NK-92 (cell line): ENCODE results near the gene KCNJ14.

Experiments
- DNase-seq: peaks from one replicate; lab custom pipeline; 2025; ENCODE audit not compliant: unreplicated experiment; lab: John Stamatoyannopoulos, UW

Gene KCNJ14

DNA sequence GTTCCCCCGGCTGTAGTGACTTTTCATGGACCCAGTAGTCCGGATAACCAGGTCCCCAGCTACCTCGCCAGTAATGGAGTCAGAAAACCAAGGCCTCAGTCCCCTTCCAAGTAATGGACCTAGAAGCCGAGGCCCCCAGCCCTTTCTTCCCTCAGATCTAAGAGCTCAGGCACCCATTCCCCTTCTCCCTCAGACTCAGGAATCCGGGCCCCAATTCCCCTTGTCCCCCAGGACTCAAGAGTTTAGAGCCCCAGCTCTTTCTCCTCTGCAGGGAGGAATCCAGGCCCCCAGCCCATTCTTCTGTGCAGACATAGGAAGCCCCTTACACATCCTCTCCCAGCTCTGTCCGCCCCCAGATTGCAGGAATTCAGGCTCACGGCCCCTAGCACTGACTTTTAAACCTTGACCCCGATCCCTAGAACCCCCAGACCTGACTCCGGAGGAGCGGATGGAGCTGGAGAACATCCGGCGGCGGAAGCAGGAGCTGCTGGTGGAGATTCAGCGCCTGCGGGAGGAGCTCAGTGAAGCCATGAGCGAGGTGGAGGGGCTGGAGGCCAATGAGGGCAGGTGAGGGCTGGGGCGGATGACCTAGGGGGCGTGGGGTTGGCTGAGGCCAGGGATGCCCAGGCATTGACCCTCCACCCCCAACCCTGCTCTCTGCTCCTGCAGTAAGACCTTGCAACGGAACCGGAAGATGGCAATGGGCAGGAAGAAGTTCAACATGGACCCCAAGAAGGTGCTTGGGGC lies 14.7 kb downstream of the KCNJ14 start:
- no peak for DNase-seq

DNA sequence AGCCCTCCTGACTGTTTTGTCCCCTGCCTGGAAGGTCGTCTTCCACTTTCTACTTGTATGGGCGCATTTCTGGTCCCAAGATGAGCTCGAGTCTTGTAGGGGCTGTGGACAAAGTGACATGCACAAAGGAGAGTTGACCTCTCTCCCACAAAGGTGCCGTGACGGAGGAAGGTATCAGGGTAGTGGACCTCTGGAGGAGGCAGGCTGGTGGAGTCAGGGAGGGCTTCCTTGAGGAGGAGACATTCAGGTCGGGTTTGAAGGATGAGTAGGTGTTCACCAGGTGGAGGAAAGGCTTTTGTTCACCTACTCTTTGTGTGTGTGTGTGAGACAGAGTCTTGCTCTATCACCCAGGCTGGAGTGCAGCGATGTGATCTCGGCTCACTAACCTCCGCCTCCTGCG lies 15.5 kb downstream of the KCNJ14 start:
- no peak for DNase-seq

DNA sequence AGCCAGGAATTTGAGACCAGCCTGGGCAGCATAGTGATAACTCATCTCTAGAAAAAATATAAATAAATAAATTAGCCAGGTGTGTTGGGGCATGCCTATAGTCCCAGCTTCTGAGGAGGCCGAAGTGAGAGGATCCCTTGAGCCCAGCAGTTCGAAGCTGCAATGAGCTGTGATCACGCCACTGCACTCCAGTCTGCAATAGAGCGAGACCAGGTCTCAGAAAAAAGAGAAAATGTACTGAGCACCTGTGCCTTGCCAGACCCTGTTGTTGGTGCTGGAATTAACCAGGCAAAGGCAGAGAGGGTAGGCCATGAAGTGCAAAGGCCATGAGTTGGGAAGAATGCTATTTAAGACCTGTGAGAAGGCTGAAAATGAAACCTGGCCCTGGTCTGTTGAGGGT lies 16.5 kb downstream of the KCNJ14 start:
- no peak for DNase-seq

DNA sequence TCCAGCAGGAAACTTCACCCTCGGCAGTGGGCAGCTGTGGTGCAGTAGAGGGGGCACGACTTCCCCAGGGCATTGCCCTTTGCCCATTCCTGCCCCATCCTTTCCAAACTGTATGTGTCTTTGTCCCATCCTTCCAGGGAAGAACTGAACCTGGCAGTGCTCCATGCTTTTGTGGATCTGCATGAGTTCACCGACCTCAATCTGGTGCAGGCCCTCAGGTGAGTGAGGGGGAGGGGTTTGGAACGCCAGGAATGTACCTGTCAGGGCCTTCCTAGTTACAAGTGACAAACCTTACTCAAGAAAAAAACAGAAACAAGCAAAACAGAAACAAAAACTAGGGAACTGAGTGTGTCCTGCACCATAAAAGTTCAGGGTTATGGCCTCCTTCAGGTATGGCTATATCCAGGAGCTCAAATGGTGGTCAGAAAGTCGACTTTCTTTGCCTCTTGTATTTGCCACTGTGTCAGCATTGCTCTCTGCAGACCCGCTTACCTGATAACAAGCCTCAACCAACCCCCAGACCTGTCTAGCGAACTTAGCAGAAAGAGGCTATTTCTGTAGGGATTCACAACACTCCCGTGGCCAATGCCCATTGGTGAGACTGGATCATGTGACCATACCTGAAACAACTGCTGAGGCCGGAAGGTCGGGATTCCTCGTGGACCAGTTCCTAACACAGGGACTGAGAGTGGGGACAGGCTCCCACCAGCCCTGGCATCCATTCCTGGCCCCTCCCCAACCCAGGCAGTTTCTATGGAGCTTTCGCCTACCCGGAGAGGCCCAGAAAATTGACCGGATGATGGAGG lies 18.0 kb downstream of the KCNJ14 start:
- DNase-seq: no peak

DNA sequence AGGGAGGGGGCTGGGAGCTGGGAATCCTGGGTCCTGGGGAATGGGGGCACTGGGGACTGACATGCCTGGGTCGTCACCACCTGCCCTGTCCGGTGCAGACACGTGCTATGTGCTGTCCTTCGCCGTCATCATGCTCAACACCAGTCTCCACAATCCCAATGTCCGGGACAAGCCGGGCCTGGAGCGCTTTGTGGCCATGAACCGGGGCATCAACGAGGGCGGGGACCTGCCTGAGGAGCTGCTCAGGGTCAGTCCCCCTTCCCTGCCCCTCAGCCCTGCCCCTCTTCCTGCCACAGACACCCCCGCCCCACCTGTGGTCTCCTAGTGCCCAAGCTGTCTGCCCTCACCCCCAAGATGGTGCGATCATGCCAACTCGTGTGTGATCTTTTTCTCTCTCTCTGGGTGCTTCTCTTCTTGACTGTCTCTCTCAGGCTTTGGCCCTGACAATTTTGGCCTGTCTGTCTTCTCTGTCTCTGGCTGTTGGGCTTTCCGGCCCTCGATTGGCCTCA lies 18.8 kb downstream of the KCNJ14 start:
- no peak for DNase-seq

DNA sequence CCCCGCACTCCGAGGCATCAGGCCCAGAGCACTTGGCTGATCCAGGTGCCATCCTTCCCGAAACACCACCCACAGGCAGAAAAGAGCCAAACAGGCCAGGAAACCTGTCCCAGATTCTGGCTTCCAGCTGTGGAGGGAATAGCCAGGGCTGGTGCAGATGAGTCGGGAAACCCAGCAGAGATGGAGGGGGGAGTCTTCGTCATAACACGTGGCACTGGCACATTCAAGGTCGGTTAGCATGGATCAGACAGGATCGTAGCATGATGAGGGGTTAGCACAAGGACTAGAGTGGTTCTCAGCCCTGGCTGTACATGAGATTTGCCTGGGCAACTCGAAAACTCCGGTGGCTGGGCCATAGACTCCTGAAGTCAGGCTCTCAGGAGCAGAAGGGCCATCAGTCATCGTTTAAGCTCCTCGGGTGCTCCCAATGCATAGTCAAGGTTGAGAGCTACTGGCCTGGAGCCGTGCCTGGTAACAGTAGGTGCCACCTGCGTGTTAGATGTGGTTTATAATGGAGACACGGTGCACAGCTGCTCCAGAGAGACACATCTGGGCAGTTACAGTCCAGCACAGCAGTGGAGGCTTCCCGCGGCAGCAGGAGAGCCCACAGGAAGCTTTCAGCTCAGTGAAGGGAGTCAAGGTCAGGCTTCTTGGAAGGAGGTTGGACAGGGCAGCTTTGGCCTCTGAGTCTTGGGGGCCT lies 20.1 kb downstream of the KCNJ14 start:
- no peak for DNase-seq

DNA sequence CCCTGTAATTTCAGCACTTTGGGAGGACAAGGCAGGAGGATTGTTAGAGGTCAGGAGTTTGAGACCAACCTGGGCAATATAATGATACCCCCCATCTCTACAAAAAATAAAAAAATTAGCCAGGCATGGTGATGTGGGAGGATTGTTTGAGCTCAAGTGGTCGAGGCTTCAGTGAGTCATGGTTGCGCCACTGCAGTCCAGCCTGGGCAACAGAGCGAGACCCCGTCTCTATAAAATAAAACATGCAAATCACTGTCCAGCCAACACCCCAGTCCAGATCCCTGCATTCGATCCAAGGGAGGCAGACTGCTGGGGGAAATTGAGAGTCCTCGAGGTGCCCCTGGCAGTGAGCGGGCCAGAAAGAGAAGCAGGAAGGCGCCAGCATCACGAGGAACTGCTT lies 20.8 kb downstream of the KCNJ14 start:
- DNase-seq: no peak

GRCh38 chr19:48477067-48477685 lies 21.8 kb downstream of the KCNJ14 start:
- DNase-seq: no peak

GRCh38 chr19:48477698-48478338 lies 22.4 kb downstream of the KCNJ14 start:
- no peak for DNase-seq

DNA sequence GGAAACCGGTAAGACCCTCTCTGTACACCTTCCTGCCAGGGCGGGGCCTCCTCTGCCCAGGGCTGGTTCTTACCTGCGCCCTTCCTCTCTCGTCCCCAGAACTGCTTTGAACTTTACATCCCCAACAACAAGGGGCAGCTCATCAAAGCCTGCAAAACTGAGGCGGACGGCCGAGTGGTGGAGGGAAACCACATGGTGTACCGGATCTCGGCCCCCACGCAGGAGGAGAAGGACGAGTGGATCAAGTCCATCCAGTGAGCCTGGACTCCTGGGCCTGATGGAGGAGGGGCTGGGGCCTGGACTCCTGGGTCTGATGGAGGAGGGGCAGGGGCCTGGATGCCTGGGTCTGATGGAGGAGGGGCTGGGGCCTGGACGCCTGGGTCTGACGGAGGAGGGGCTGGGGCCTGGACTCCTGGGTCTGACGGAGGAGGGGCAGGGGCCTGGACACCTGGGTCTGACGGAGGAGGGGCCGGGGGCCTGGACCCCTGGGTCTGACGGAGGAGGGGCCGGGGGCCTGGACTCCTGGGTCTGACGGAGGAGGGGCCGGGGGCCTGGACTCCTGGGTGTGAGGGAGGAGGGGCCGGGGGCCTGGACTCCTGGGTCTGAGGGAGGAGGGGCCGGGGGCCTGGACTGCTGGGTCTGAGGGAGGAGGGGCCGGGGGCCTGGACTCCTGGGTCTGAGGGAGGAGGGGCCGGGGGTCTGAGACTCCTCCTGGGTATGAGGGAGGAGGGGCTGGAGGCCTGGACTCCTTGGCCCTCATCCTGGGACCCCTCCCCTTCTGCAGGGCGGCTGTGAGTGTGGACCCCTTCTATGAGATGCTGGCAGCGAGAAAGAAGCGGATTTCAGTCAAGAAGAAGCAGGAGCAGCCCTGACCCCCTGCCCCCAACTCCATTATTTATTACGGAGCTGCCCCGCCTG lies 23.2 kb downstream of the KCNJ14 start:
- no peak for DNase-seq

- no peak for DNase-seq
Measured at GRCh38 chr19:48479686-48480085, 24.3 kb downstream of the KCNJ14 start.

DNA sequence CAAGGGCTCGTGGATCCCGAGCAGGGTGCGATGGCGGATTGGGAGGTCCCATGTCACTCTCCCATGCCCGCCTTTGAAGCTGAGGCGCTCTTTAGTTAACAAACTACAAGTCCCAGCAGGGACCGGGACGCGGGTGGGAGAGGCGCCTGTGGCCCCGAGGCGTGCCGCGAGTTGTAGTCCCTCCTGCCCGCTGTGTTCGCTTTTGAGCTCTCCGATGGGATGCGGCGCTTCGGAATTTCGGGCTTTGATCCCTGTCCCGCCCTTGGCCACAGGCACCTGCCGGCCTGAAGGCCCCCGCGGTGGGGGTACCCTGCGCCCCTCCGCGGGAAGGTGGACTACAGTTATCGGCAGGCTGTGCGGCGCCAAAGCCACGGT lies 24.8 kb downstream of the KCNJ14 start:
- no peak for DNase-seq

- DNase-seq: no peak
Measured at GRCh38 chr19:48480558-48481500, 25.5 kb downstream of the KCNJ14 start.

DNA sequence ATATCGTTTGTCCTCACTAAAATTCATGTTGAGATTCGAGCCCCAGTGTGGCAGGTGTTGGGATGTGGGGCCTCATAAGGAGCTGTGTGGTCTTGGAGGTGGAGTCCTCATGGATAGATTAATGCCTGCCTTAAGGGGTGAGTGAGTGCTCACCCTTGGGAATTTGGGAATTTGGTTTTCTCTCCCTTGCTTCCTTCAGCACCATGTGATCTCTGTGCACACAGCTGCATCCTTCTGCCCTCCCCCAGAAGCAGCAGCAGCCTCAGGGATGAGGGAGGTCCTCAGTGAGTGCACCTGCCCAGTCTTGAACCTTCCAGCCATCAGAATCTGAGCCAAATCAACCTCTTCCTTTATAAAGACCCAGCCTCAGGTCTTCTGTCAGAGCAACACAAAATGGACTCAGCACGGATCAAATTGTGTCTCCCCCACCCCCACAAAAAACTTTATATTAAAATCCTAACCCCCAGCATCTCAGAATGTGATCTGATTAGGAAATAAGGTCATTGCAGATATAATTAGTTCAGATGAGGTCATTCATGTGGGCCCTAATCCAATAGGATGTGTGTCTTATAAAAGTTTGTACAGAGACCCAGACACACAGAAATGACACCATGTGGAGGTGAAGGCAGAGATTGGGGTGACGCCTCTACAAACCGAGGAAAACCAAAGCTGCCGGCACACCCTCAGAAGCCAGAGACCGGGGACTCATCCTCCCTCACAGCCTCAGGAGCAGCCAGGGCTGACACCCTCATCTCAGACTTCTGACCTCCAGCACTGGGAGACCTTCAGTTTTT lies 26.7 kb downstream of the KCNJ14 start:
- DNase-seq: no peak

DNA sequence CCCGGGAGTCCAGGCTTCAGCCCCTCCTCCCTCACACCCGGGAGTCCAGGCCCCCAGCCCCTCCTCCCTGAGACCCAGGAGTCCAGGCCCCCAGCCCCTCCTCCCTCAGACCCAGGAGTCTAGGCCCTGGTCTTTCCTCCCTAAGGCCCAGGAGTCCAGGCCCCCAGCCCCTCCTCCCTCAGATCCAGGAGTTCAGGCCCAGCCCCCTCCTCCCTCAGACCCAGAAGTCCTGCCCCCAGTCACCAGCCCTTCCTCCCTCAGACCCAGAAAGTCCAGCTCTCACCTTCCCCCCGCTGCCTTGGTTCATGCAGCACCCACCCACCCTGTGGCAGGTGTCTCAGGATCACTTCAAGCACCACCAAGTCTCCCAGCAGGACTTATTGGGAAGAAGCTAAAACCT lies 27.9 kb downstream of the KCNJ14 start:
- no peak for DNase-seq

DNA sequence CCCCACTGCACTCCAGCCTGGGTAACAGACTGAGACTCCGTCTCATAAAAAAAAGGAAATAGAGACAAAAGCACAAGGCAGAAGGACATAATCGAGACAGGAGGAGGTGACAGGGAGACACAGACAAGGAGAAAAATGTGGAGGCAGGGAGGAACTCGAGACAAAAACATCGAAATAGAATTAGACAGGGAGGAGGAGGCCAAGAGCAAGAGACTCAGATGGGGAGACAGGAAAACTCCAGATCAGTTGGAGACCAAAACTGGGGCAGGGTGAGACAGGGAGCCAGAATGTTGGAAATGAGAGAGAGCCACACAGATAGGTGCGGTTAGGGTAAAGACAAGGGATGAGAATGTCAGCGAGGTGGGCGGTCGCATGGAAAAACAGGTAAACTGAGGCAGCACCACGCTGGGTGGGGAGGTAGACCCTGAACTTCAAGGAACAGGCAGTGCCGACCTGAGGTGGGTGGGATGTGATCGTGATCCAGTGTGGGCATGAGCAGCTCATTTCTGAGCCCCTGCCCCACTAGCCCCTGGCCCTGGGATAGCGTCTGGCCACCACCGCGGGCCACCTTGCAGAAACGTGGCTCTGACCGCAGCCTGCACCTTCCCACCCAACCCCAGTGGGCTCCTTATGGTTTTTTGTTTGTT lies 29.0 kb downstream of the KCNJ14 start:
- DNase-seq: no peak

- DNase-seq: no peak
Measured at GRCh38 chr19:48484931-48485612, 29.7 kb downstream of the KCNJ14 start.
